Measurements from ENCODE around the gene PTK6. TPM values are rescaled to one million over a fixed set of nuclear protein-coding genes. Genes with fewer than 3 reads are reported as not detected.
A peak's percentile ranks its signal among the peaks of the same experiment; 100 is the strongest.

PTK6 gene
- polyA plus RNA-seq, 2 of the 4 experiments (the other 2 are of a cell fraction): 1.2 to 2.0 TPM

DNA sequence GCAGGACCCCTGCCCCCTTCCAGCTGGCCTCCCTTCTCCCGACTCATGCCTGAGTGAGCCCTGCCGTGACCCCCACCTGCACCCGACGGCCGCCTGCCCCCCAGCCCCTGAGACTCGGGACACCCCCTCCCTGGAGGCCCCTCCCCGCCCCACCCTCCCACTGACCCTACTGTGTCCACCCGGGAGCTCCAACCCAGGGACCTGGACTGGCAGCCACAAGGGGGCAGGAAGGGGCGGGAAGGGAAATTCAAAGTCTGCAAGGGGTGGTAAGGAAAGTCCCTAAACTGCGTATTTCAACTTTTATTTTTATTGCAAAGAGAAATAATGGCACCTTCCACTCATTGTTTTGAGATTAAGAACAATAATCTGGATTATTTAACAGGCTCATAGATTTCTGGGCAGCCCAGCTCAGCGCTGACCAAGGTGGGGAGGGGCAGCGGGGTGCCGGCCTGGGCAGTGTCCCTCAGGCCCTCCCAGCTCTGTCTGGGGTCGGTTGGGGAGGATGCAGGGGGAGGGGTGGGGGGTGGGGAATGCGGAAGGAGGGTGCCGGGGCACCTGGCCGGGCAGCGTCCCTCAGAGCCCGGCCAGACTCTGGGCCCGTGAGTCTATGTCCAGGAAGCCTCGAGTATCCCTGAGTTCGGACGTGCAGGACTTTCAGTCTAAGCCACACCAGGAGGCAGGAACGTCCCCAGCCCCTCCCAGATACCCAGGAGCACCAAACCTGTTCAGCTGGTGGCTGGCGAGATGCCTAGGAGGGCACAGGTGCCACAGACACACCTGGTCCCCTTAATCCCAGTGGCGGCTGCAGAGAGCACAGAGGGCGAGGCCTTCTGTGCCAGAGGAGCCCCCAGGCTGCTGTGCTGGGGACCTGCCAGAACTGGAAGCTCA is 1.3 kb upstream of the PTK6 start:
- no peak for TF ChIP-seq ZSCAN20 (CRISPR knock-in tag; IDR thresholded peaks at IDR 0.05)
- TF ChIP-seq EP300 (IDR thresholded peaks at IDR 0.05): no peak
- TF ChIP-seq, protein P1, sequence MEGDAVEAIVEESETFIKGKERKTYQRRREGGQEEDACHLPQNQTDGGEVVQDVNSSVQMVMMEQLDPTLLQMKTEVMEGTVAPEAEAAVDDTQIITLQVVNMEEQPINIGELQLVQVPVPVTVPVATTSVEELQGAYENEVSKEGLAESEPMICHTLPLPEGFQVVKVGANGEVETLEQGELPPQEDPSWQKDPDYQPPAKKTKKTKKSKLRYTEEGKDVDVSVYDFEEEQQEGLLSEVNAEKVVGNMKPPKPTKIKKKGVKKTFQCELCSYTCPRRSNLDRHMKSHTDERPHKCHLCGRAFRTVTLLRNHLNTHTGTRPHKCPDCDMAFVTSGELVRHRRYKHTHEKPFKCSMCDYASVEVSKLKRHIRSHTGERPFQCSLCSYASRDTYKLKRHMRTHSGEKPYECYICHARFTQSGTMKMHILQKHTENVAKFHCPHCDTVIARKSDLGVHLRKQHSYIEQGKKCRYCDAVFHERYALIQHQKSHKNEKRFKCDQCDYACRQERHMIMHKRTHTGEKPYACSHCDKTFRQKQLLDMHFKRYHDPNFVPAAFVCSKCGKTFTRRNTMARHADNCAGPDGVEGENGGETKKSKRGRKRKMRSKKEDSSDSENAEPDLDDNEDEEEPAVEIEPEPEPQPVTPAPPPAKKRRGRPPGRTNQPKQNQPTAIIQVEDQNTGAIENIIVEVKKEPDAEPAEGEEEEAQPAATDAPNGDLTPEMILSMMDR (IDR thresholded peaks at IDR 0.05): peak; percentile 53
- TF ChIP-seq RCOR1 (IDR thresholded peaks at IDR 0.05; ENCODE audit: low read depth, low read length): no peak
- peak; percentile 54; the same call in 2 of the 3 replicates for TF ChIP-seq SMC3 (IDR thresholded peaks at IDR 0.05)
- TF ChIP-seq ZFP36 (IDR thresholded peaks at IDR 0.05; ENCODE audit: borderline replicate concordance, partially characterized antibody): no peak
- TF ChIP-seq RAD21 (conservative IDR thresholded peaks at IDR 0.05 in 1 of 2, IDR thresholded peaks at IDR 0.05 in 1 of 2): peak in 1 of 2 experiments; percentile 61; a peak in 3 of 5 replicates
- ATAC-seq (peak; percentile 44 to 69), FAIRE-seq (no peak), DNase-seq (ENCODE audit: low read depth in 1 of 2, low spot score in 1 of 2) (peak in 1 of 2 experiments; percentile 95)
- Histone ChIP-seq H3K4me1 (peaks cover 18% of the 10 kb centered on the region), H3K27ac (peak overlapping the region; percentile 93 to 97), H3K9me3 (no peaks in the 10 kb centered on the region), H3K4me3 (peak overlapping the region; percentile 59), H3K4me2 (peak overlapping the region; percentile 94)
- WGBS (ENCODE audit: missing lambda C conversion rate): 46% methylated on average over 6 of the region's 27 CpGs
- POLR2A ChIA-PET: interaction anchor here (0.6 to 4.9 kb wide), 15 partner anchors 9 to 524 kb away, joined by 3 to 62 read pairs (median 5); partner anchors contain the start of genes ARFRP1, GMEB2, HELZ2 and PPDPF
- CTCF ChIA-PET: interaction anchor here (0.7 to 6.8 kb wide), 86 partner anchors 8 to 582 kb away, joined by 3 to 93 read pairs (median 5); partner anchors contain the start of genes FNDC11, LKAAEAR1, PPDPF and PRPF6

DNA sequence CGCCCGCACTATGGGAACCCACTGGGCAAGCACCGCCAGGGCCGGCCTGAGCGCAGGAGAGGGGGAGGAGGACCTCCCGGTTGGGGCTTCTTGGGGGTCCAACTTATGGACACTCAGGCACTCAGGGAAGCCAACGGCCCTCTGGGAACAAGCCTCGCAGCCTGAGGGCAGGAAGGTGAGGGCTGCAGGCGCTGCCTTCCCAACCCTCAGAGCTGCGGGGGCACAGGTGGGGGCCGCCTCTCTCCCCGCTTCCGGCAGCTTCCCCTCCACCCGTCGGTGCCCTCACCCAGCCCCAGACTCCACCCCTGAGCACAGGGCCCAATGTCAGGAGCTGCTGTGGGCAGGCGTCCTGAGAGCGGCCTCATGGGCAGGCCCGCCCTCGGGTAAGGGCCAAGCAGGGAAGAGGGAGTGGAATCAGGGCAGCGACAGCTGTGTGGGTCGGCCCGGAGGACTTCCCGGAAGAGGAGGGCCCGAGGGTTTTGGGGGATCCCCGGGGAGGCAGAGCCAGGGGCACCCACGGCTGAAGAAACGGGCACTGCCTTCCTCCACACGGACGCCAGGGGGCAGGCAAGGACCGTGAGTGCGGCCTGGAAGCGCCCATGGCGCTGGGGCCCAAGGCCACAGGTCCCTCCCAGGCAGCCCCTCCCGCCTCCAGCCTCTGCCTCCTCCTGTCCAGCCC is 488 bp upstream of the PTK6 start:
- Histone ChIP-seq H3K27ac (peak overlapping the region; percentile 93 to 97), H3K4me1 (peaks cover 18% of the 10 kb centered on the region), H3K9me3 (no peaks in the 10 kb centered on the region), H3K4me3 (peak overlapping the region; percentile 59), H3K4me2 (peak overlapping the region; percentile 94)
- FAIRE-seq: no peak
- ChIA-PET POLR2A (interaction anchor here (0.6 to 4.9 kb wide), 15 partner anchors 9 to 525 kb away, joined by 3 to 62 read pairs (median 4); partner anchors contain the start of genes ARFRP1, GMEB2, HELZ2 and PPDPF), CTCF (interaction anchor here (0.6 to 6.8 kb wide), 94 partner anchors 9 to 583 kb away, joined by 3 to 93 read pairs (median 5); partner anchors contain the start of genes FNDC11, LKAAEAR1, PPDPF and PRPF6)
- DNase-seq (ENCODE audit: low read depth in 1 of 2, low spot score in 1 of 2): peak; percentile 98 to 100
- 1% methylated on average over 16 of the region's 34 CpGs for WGBS (ENCODE audit: missing lambda C conversion rate)
- peak; percentile 86 to 95 for ATAC-seq
- TF ChIP-seq SREBF2 (IDR thresholded peaks at IDR 0.05) (no peak), ZC3H11A (IDR thresholded peaks at IDR 0.05) (no peak), ZFP36 (IDR thresholded peaks at IDR 0.05; ENCODE audit: borderline replicate concordance, partially characterized antibody) (peak; percentile 100), CHD4 (IDR thresholded peaks at IDR 0.05; ENCODE audit: borderline replicate concordance) (no peak), RFX5 (IDR thresholded peaks at IDR 0.05) (no peak), POLR2AphosphoS2 (conservative IDR thresholded peaks at IDR 0.05; ENCODE audit: low read length) (no peak), MAFK (IDR thresholded peaks at IDR 0.05; ENCODE audit: partially characterized antibody) (no peak), EP300 (IDR thresholded peaks at IDR 0.05) (no peak), KDM1A (IDR thresholded peaks at IDR 0.05; ENCODE audit: low read depth) (no peak), ZSCAN20 (CRISPR knock-in tag; IDR thresholded peaks at IDR 0.05) (no peak), ESRRA (IDR thresholded peaks at IDR 0.05; ENCODE audit: borderline replicate concordance, low read length) (no peak), NFE2L2 (conservative IDR thresholded peaks at IDR 0.05; ENCODE audit: low read length) (no peak), HDAC2 (IDR thresholded peaks at IDR 0.05) (no peak), FOSL2 (IDR thresholded peaks at IDR 0.05) (no peak), FOSL2 (CRISPR knock-in tag; IDR thresholded peaks at IDR 0.05) (no peak), NR3C1 (IDR thresholded peaks at IDR 0.05) (no peak), TP53 (CRISPR knock-in tag; IDR thresholded peaks at IDR 0.05) (0 out of 2 replicates have a peak, but pooled peaks have one; percentile 22), TFCP2L1 (CRISPR knock-in tag; IDR thresholded peaks at IDR 0.05) (no peak; the same call in 1 of the 2 replicates), RNF2 (IDR thresholded peaks at IDR 0.05; ENCODE audit: borderline replicate concordance, low read depth) (no peak), GATA3 (IDR thresholded peaks at IDR 0.05; ENCODE audit: borderline replicate concordance) (peak; percentile 42), HEYL (CRISPR knock-in tag; IDR thresholded peaks at IDR 0.05) (no peak), JUN (IDR thresholded peaks at IDR 0.05) (peak; percentile 21 to 44; a peak in 3 of 5 replicates), HOXB13 (CRISPR knock-in tag; IDR thresholded peaks at IDR 0.05; ENCODE audit: low read depth) (no peak), RCOR1 (IDR thresholded peaks at IDR 0.05; ENCODE audit: low read depth, low read length) (no peak)
- TF ChIP-seq, protein P2, sequence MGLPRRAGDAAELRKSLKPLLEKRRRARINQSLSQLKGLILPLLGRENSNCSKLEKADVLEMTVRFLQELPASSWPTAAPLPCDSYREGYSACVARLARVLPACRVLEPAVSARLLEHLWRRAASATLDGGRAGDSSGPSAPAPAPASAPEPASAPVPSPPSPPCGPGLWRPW (IDR thresholded peaks at IDR 0.05): no peak
- TF ChIP-seq, protein P3, sequence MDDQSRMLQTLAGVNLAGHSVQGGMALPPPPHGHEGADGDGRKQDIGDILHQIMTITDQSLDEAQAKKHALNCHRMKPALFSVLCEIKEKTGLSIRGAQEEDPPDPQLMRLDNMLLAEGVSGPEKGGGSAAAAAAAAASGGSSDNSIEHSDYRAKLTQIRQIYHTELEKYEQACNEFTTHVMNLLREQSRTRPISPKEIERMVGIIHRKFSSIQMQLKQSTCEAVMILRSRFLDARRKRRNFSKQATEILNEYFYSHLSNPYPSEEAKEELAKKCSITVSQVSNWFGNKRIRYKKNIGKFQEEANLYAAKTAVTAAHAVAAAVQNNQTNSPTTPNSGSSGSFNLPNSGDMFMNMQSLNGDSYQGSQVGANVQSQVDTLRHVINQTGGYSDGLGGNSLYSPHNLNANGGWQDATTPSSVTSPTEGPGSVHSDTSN (IDR thresholded peaks at IDR 0.05): peak; percentile 77
- TF ChIP-seq, protein P4, sequence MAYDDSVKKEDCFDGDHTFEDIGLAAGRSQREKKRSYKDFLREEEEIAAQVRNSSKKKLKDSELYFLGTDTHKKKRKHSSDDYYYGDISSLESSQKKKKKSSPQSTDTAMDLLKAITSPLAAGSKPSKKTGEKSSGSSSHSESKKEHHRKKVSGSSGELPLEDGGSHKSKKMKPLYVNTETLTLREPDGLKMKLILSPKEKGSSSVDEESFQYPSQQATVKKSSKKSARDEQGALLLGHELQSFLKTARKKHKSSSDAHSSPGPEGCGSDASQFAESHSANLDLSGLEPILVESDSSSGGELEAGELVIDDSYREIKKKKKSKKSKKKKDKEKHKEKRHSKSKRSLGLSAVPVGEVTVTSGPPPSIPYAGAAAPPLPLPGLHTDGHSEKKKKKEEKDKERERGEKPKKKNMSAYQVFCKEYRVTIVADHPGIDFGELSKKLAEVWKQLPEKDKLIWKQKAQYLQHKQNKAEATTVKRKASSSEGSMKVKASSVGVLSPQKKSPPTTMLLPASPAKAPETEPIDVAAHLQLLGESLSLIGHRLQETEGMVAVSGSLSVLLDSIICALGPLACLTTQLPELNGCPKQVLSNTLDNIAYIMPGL (CRISPR knock-in tag; IDR thresholded peaks at IDR 0.05; ENCODE audit: borderline replicate concordance): no peak

Measured in A549 (cell line).